Measurements from ENCODE around the gene LPCAT1.

- TF ChIP-seq CTCF (IDR thresholded peaks at IDR 0.05; ENCODE audit: insufficient read depth, low read depth, low read length) (no peak), EZH2 (IDR thresholded peaks at IDR 0.05; ENCODE audit: insufficient read depth, low read length) (no peak)
Measured at GRCh38 chr5:1461396-1461795, 62.4 kb downstream of the LPCAT1 start.
